Kidney capillary endothelial cell (primary cell): ENCODE data around the gene DNAJC2.

ENCODE experiments used
- DNase-seq: peaks from one replicate; pipeline ENCODE4 v3.0.0-alpha.2; 2018; ENCODE audit warnings: low spot score

Gene DNAJC2

DNA sequence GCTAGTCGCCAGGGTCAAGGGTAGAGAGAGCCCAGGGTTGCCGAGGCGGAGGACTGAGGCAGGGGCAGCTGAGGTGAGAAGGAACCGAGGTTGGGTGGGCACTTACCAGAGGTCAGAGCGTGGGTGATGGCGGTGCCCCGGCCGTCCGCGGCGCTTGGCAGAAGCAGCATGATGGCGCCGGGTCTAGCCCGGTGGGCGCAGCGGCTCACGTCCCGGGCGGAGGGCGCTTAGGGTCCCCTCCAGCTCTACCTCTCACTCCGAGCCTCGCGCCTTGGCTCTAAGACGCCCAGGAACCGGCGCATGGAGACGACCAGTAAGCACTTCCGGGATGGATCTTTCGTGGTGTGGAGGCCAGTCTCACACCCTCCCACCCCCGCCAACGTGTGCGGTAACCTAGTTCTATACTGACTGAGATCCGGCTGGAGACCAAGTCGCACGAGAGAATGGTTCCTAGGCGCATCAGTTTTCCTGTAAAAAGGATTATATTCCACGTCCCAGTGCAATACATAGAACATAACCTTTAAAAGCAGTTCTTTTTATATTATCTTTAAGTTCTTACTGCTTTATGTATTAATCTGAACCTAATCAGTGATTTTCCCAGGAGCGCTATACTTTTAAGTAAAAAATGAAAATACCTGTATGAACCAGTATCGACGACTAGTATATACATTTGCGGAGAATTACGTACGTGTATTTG is at the start of gene DNAJC2:
DNAJC2 (minus strand) TSS at position 315 of the 697 bp plus-strand sequence; CDS start at position 170, 145 bp downstream.
- DNase-seq = peak; percentile 89

DNA sequence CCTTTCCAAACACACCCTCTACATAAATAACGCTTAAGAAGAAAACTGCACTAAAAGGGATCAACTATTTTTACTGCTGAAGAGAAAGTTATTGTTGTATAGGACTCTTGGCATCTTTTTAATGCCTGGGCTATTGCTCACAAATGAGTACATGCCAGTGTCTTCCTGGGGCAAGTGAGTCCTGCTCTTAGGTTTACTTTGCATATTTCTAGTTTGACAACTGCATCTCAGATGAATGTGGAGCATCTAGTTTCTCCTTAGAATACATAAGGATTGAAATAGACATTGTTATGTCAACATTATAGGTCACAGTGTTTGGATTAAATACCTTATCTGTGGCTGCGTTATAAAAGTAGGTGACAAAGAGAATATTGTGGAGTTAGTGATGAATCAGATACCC is 47.4 kb upstream of the DNAJC2 start:
- DNase-seq = no peak

DNA sequence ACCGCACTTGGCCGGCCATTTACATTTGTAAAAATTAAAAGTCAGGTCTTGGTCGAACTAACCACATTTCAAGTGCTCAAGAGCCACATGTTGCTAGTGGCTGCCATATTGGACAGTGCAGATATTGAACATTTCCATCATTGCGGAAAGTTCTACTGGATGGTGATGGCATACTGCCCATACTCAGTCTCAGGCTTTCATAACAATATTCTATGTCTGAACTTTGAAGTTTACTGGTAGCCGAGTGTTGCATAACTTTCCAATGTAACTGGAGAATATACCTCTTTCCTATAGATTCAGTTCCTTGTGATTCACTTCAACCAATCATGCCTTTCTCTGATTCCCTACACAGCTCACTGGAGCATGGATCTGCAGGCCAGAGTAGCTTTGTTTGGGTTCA is 46.6 kb upstream of the DNAJC2 start:
- no peak for DNase-seq

DNA sequence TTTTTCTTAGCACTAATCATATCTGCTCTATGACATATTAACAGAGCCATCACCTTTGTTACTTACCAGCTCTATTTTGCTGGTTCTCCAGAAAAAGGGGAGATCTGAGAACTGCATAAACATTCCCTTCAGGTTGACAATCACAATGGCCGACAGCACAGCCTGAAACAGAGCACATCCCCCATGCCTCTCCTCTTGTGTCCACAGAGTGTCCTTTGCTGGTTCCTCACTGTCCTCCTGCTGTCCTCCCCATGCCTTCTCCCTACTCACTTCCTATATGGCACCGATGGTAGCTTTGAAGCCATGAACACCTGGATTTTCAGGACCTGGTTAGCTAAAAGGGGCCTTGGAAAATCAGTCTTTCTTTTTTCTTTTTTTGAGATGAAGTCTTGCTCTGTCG is 44.7 kb upstream of the DNAJC2 start:
- no peak for DNase-seq

DNA sequence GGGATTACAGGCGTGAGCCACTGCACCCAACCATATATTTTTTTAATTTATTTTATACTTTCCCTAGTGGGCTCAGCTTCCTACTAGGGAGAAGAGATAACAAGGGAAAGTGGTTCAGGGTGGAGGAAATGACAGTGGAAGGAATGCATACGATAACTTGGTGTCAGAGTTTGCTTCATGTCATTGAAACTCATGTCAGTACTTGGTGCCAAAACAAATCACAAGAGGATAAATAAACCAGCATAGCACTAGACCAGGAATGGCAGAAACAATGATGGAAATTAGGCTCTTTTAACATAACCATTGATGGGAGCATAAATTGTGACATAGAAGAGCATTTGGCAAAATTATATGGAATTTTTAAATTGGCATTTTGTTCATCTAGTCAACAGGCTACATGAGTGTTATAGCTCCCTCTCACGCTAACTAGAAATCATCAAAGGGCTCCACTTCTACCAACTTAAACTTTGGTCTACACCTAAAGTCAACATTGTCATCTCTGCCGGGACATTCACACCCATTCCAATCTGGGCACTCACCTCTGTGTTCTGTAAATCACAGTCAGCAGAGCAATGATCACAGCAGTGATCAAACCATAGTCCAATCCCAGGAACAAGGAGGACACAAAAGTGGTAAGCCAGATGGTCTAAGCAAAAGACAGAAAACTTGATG is 44.0 kb upstream of the DNAJC2 start:
- DNase-seq = no peak

GRCh38 chr7:103387242-103387641 is 42.7 kb upstream of the DNAJC2 start:
- no peak for DNase-seq

GRCh38 chr7:103382032-103382402 is 37.5 kb upstream of the DNAJC2 start:
- no peak for DNase-seq

GRCh38 chr7:103381280-103382031 is 36.9 kb upstream of the DNAJC2 start:
- DNase-seq = no peak

GRCh38 chr7:103380395-103381191 is 36.0 kb upstream of the DNAJC2 start:
- no peak for DNase-seq

GRCh38 chr7:103379270-103379975 is 34.9 kb upstream of the DNAJC2 start:
- DNase-seq = no peak

DNA sequence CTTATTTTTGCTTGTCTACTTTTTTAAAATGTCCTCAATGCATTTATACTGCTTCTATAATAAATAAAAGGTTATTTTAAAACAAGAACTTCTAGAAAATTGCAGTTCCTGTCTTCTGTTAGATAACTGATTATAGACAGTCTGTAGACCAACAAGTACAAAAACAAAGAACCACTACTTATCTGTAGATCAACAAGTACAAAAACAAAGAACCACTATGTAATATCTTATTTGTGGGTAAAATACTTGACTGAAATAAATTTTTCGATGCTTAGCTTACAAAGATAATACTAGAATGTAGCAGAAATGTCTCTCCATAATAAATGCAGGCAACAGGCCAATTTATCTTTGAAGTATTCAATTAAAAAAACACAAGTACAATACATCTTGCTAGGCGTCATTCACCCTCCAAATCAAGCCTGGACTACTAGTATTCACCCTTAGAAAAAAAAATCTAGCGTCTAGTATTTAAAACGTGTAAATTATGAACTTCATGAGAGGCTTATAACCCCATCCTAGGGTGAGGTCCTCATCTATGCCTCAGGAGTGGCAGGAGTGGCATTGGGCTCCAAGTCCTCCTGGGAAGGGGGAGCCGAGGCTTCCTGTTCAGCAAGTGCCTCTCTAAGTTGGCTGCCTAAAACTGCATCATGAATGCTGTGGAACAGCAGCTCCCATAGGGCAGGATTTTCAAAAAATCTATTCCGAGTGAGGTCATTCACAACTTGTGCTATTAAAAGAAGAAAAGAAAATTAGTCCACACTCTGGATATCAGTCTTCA is 29.5 kb upstream of the DNAJC2 start:
- DNase-seq = no peak

DNA sequence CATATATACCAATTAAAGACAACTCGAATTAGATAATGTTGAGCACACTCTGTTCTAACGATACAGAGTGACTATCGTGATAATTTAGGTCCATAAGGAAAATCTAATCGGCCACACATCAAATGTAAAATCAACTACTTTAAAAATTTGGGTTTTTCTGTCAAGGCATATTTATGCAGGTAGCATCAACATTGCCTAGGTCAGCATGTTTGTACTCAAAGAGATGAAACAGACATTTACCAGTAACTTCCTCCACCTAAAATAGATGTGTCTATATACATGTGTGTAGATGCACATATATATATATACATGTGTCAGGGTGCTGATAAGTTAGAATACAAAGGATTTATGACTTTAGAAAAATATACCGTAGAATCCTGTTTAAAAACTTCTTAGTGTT is 24.9 kb upstream of the DNAJC2 start:
- no peak for DNase-seq

- no peak for DNase-seq
These were observed 5.2 kb upstream of the DNAJC2 start for GRCh38 chr7:103349805-103350204.

- DNase-seq = no peak
These were observed 4.4 kb upstream of the DNAJC2 start for GRCh38 chr7:103348959-103349358.

GRCh38 chr7:103348452-103348851 is 3.9 kb upstream of the DNAJC2 start:
- DNase-seq = peak; percentile 16

DNA sequence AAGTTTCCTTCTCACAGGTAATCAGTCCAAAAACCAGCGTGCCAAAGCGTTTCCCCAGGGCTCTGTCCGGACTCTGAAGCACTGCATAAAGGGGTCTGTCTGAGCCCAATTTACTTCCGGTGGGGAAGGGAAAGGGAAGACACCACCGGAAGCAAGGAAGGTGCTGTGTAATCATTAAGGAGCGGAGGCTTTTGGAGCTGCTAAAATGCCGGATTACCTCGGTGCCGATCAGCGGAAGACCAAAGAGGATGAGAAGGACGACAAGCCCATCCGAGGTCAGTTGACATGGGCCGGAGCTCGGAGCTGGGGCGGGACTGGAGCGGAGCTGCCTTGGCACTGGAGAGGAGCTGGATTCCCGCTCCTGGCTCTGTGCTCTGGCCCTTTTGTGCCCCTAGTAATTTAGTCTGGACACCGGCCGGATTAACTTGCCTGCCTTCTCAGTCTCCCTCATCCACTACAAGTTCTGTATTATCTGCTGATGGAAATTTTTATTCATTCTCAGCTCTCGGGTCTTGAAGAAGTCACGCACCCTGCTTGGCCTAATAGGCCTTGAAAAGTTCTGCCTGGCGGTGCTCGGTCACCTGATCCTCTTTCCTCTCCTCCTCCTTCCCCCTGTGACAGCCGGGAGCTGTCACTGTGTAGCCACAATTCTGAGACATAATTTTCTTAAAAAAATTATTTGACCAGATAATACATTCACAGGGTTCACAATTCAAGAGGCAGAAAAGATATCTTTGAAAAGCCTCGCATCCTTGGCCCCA is 3.1 kb upstream of the DNAJC2 start, which contains the start of gene PSMC2:
PSMC2 (plus strand) TSS at position 137 of the 761 bp plus-strand sequence; CDS start at position 206, 69 bp downstream.
- DNase-seq = peak; percentile 84

DNA sequence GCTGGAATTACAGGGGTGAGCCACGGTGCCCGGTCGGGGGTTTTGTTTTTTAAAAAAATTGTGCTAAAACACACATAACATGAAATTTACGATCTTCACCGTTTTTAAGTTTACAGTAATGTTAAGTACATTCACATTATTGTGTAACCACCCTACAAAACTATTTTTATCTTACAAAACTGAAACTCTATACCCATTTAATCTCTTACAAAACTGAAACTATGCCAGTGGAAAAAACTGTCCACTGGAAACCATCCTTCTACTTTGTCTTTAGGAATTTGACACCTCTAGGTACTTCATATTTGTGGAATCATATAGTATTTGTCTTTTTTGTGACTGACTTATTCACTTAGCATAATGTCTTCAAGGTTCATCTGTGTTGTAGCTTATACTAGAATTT is 1.8 kb upstream of the DNAJC2 start:
- DNase-seq = no peak

DNA sequence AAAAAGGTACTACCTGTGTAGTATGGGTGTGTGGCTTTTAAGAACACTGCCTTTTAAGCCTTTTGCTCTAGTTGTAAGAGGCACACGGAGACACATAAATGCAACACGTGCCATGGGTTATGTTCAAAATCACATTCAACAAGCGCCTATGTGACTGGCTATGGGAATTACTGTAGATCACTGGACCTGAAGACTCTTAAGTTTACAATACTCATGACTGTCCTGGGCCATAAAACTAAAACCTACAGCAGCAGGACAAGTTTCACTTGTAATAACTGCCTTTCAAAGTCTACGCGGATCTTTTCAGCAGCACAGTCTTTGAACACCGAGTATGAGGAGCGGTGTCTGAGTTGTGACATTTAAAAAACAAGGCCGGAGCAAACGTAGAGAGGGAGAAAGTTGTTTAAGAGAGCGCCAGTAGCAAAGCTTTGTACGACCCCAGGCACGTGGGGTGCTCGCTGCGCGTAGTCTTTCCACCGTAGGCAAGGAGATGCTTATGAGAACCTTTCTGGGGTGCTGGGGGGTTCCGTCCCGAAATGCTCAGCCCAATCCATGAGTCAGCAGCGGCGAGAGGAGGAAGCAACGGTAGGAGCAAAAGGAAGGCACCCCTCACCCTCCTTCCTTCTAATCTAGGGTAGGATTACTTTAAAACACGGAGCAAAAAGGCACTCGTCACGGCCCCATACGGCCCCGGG is 662 bp downstream of the DNAJC2 start:
- DNase-seq = peak; percentile 21

DNA sequence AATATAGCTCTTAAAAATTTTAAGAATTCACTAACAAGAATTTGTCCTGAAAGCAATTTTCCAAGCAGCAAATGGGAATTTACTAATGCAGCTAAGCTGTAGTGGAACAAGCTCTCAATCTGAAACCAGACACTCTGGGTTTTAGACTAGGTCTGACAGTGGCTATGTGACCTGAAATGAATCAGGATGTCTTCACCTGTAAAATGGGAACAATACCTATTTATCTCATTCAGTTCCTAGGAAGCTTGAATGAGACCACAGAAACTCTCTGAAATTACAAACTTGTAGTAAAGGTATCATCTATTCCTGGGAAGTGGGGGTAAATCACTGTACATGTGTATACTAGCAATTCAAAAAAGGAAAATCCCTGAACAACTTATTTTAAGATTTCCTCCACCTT is 1.2 kb downstream of the DNAJC2 start:
- DNase-seq = no peak
